SIG-M5 (cell line): Measurements from ENCODE around the gene COQ8A.
A peak's percentile ranks its signal among the peaks of the same experiment; 100 is the strongest.

Experiments
- DNase-seq: peaks from one replicate; lab custom pipeline; 2025; lab: John Stamatoyannopoulos, UW

The COQ8A gene

DNA sequence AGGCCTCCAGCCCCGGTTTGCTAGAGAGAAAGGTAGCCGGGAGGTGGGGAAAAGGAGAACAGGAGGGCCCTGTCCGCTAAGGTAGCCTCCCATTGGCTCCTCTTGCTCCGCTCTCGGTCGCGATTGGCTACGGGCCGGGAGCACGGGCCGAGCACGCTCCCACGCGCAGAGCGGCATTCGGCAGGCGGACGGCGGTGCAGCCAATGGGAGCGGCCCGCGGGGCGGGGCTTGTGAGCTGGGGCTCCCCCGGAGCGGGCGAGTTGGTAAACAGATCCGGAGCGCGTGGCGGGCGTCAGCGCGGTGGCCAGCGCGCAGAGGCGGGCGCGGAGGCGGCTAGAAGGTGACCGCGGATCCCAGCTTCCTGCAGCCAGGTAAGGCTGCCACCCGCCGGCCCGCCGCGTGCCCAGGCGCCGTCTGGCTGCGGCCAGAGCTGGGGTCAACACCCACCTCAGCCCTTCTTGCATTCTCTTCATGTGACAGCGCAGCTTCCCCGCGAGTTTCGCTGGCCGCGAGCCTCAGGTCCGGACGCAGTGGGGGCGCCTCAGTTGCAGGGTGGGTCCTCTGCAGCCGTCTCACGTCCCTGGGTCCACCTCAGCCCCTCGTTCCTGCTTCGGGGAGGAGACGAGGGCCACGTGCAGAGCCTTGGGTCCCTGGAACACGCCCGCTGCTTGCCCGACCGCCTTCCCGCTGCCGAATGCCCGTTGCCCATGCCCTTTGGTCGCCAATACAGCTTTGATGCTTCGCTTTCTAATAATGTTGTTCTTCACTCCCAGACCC is at the start of gene COQ8A:
COQ8A (plus strand) TSS at position 266 of the 777 bp plus-strand sequence. CDS start 21,092 bp downstream, outside the sequence.
- DNase-seq, result peak; percentile 99

GRCh38 chr1:226890331-226891108 is 49.6 kb upstream of the COQ8A start:
- DNase-seq, result no peak

DNA sequence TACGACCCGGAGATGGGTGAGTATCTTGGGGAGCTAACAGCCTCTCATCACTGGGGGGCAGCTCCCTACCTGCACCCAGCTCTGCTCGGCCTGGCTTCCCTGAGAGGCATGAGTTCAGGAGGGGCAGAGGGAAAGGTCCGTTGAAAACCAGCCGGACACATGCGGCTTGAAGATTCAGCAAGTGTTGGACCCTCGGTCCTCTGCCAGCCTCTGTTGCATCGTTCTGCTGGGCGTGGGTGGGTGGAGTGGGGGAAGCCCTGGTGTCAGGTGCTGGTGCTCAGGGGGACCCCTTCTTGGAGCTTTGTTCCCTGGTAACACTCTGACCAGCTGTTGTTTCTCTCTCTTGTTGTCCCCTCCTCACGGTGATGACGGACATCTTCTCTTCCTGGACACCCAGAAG is 48.7 kb upstream of the COQ8A start:
- DNase-seq, result no peak

DNA sequence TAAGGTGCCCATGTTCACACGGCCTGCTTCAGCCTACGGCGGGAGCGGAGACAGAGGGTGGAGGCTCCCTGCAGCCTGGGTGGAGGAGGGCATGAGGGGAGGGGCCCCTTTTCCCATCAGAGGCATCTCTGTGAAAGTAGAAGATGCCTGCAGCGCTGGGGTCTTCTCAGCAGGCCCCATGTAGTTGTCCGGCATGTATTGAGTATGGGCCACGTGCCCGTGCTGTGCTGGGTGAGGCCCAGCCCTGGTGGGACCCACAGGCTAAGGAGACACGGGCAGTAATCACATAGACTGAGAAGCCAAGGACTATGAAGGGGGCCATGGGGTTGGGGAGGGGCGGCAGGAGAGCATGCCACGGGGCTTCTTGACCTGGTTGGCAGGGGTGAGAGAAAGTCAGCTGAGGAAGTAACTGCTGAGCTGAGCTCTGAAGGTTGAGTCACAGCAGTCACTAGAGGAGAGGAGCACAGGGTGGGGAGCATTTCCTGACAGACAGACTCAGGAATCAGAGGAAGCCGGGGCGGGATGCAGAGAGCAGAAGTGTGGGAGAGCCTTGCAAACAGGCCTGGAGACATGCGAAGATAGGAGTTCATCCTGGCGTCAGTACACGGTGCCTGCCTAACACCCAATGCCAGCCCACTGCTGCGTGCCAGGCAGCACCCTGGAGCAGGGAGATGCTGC is 48.1 kb upstream of the COQ8A start:
- no peak for DNase-seq

DNA sequence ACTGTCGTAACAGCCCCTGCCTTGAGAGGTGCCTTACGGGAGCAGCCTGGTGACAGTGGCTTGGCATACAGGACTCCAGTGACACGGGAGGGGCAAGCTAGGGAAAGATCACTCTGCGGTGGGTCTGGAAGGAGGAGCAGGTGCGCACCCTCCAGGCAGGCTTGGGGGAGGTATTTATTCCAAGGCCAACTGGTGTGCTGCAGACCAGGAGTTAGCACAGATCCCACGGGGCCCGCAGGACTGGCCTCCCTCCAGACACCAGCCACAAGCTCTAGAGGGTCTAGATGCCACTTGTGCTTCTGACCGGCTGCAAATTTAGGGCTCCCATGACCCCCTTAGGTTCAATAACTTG is 47.6 kb upstream of the COQ8A start:
- no peak for DNase-seq

DNA sequence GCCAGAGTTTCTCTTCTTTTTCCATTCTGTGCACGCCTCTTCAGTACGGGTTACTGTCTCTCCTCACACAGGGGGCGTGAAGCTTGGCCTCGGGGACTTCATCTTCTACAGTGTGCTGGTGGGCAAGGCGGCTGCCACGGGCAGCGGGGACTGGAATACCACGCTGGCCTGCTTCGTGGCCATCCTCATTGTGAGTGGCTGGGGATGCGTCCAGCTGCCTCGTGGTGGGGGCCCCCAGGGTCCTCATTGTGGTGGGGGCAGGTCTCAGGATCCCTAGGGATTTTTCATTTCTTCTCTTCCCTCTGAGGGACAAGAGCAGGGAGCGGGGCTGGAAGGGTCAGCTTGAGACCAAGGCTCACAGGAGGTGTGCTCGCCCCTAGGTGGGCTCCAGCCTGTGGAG is 46.2 kb upstream of the COQ8A start:
- no peak for DNase-seq

DNA sequence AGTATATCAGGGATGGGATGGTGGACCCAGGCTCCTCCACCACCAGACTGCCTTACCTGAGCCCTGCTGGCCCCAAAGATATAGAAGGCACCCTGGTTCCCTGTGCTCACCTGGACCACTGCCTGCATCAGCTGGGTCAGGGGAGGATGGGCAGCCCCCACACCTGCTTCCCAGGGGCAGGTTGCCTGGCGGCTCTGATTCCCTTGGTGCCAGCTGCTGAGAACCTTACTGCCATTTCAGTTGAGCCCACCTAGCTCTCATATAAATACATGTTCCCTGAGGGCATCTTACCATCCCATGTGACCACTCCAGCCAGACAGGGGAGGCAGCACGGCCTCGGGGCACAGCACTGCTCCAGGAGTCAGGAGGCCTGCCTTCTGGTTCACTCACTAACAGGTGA is 45.3 kb upstream of the COQ8A start:
- DNase-seq, result no peak

GRCh38 chr1:226895644-226896043 is 44.5 kb upstream of the COQ8A start:
- no peak for DNase-seq

GRCh38 chr1:226898246-226898645 is 41.8 kb upstream of the COQ8A start:
- DNase-seq, result no peak

- DNase-seq, result no peak
These were observed 38.7 kb upstream of the COQ8A start for GRCh38 chr1:226901421-226901820.

DNA sequence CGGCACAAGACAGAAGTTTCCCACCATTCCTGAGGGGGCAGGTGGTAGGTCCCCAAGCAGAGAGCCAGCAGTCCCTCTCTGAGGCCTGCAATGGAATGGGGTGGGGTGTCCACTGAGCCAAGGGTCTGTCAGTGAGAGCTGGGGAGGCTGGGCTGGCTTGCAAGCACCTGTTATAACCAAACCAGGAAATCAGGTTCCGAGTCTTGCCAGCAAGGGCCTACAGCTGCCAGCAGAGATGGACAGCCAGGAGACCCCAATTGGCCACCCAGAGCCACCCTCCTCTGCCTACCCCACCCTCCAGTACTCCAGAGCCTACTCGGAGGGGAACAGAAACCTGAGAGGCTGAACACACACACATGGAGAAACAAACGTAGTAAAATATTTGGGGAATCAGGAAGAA is 37.5 kb upstream of the COQ8A start:
- DNase-seq, result no peak

- no peak for DNase-seq
These were observed 36.0 kb upstream of the COQ8A start for GRCh38 chr1:226903819-226904716.

- no peak for DNase-seq
These were observed 35.3 kb upstream of the COQ8A start for GRCh38 chr1:226904772-226905171.

DNA sequence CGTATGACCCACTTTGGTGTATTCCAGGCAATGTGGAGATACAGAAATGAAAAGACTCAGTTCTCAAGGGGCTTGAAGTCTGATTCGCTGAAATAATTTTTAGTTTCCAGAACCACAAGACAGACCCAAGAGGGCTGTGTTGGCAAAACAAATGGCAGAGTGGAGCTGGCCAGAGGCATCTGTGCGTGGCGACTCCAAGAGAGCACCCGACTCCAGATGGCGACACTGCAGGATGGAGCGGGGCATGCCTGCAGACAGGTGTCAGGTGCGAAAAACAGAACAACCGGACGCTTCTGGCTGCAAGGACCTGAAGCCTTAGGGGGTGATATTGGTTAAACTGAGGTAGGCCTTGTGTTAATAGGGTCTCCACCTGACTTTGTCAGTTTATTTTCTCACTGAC is 31.7 kb upstream of the COQ8A start:
- no peak for DNase-seq

DNA sequence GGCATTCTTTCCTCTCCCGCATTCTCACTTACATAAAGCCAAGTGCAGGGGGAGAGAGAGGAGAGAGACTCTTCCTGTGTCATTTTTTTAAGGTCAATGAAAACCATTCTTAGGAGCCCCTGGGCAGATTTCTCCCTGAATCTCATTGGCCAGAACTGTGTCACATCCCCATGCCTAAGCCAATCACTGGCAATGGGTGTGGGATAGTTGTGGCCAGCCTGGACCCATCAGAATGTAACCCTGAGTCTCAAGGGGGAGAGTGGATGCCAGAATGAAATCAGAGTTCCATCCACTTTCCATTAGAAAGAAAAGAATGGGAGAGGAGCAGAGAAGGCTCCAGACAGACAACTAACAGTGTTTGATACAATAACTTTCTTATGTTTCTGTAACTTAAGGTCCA is 31.2 kb upstream of the COQ8A start:
- no peak for DNase-seq

DNA sequence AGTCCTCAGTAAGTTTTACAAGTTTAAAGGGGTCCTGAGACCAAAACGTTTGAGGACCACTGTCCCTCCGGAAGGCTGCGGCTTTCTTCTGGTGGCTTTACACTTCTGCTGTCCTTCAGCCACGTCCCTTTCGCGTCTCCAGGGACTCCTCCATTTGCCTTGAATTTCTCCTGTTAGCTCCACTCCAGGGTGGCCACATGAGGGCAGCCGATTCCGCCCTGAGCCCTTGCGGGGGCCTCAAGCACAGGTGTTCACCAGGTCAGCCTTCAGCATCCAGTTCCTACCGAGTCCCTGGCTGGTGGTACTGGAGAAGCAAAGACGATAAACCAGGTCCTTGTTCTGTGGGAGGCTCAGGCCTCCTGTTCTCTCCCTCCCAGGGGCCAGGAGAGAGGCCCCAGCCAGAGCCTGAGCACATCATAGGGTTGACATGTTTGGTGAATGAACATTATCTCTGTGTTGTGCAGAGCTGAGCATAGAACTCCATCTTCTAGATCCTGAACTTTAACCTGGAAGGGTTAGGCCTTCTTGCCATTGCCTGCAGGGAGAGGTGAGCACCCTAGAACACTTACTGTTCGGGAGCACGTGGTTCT is 27.4 kb upstream of the COQ8A start:
- no peak for DNase-seq

- DNase-seq, result no peak
These were observed 24.5 kb upstream of the COQ8A start for GRCh38 chr1:226915672-226915995.

DNA sequence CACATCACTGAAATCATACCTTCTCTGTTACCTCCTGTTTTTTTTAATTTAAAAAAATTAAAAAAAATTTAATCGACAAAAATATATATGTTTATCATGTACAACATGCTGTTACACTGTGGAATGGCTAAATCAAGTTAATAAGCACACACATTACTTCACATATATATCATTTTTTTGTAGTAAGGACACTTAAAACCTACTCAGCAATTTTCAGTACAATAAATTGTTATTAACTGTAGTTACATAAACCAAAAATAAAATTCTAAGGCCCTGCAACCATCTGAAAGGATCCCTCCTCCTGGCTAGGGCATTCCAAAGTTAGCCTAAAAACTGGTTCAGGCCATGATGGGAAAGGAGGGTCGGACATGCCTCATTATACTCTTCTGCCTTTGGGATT is 23.6 kb upstream of the COQ8A start:
- DNase-seq, result no peak

DNA sequence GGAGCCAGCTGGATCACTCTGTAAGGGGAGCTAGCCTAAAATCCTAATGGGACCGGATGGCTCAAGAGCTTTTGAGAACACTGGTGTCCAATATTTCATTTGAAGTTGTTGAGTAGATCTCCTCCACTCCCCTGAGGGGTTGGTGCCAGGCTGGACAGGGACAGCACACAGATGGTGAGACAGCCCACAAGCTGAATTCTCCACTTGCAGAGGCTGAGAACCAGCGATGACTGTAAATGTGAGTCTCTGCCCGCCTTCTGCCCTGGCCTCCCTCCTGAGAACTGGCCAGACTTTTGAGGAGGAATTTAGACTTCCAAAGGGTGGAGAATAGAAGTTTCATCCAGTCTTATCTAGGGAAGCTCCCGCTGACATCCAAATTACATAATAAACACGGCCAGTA is 20.5 kb upstream of the COQ8A start:
- no peak for DNase-seq

DNA sequence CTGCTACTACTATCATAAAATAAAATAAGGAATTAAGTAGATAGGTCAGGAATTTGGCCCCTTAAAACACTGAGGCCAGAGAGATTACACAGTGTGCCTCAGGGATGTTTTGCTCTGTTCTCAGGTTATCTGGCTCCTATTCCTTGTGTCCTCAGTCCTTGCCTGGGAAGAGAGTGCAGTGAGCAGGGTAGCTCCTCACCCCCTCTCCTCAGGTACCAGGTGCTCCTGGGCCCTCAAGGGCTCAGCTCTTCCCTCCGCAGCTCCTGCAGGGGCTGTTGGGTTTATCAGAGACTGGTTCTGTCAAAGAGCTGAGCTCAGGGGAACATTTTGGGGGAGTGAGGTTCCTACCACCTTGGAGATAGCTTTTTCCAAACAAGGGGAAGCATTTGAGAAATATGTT is 20.1 kb upstream of the COQ8A start:
- no peak for DNase-seq

GRCh38 chr1:226920446-226920894 is 19.6 kb upstream of the COQ8A start:
- DNase-seq, result no peak

DNA sequence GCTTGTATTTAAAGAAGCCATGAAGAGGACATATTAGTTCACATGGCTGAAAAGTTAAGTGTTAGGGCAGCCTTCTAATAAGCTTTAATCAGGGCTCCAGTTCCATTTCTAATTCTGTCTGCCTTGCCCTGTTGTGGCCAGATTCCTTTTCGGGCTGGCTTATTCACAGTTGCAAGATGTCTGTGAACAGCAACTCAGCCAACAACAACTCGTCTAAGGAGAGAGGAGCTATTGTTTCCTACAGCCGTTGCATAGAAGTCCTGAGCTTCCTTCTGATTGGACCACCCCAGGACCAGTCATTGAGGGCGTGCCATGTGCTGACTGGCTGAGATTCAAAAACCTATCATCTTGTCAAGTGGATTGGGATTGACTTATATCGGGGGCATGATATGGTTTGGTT is 18.6 kb upstream of the COQ8A start:
- DNase-seq, result no peak
